ENCODE data around the gene ITLN1. TPM values are rescaled to one million over a fixed set of nuclear protein-coding genes. Genes with fewer than 3 reads are reported as not detected.

The ITLN1 gene
- total RNA-seq, 1 donor from 2014 or later = not detected

- no peak overlapping the region for H3K4me3 Mint-ChIP-seq (ENCODE audit: unreplicated experiment)
- no peak for TF ChIP-seq CTCF (IDR thresholded peaks at IDR 0.05)
- no peak overlapping the region for H3K27ac Mint-ChIP-seq (ENCODE audit: unreplicated experiment)
- DNase-seq (ENCODE audit: extremely low spot score, unreplicated experiment) = no peak
- H3K4me1 Mint-ChIP-seq (ENCODE audit: unreplicated experiment) = no peaks in the 10 kb centered on the region
- H3K9me3 Mint-ChIP-seq (ENCODE audit: unreplicated experiment) = no peaks in the 10 kb centered on the region
- H3K27me3 Mint-ChIP-seq (ENCODE audit: unreplicated experiment) = peaks cover 2% of the 10 kb centered on the region
- no peaks in the 10 kb centered on the region for H3K36me3 Mint-ChIP-seq (ENCODE audit: unreplicated experiment)
Observed at GRCh38 chr1:160836981-160837557, 47.9 kb downstream of the ITLN1 start.

- Mint-ChIP-seq H3K9me3 (ENCODE audit: unreplicated experiment) (no peaks in the 10 kb centered on the region), H3K27me3 (ENCODE audit: unreplicated experiment) (peaks cover 2% of the 10 kb centered on the region), H3K4me3 (ENCODE audit: unreplicated experiment) (no peak overlapping the region), H3K36me3 (ENCODE audit: unreplicated experiment) (no peaks in the 10 kb centered on the region), H3K27ac (ENCODE audit: unreplicated experiment) (no peak overlapping the region), H3K4me1 (ENCODE audit: unreplicated experiment) (no peaks in the 10 kb centered on the region)
- TF ChIP-seq CTCF (IDR thresholded peaks at IDR 0.05) = no peak
- no peak for DNase-seq (ENCODE audit: extremely low spot score, unreplicated experiment)
Observed at GRCh38 chr1:160836561-160836960, 48.4 kb downstream of the ITLN1 start.

GRCh38 chr1:160835751-160836150 lies 49.2 kb downstream of the ITLN1 start:
- TF ChIP-seq CTCF (IDR thresholded peaks at IDR 0.05) = no peak
- no peaks in the 10 kb centered on the region for H3K9me3 Mint-ChIP-seq (ENCODE audit: unreplicated experiment)
- H3K27me3 Mint-ChIP-seq (ENCODE audit: unreplicated experiment) = peaks cover 2% of the 10 kb centered on the region
- no peaks in the 10 kb centered on the region for H3K36me3 Mint-ChIP-seq (ENCODE audit: unreplicated experiment)
- no peak overlapping the region for H3K4me3 Mint-ChIP-seq (ENCODE audit: unreplicated experiment)
- H3K4me1 Mint-ChIP-seq (ENCODE audit: unreplicated experiment) = no peaks in the 10 kb centered on the region
- DNase-seq (ENCODE audit: extremely low spot score, unreplicated experiment) = no peak
- H3K27ac Mint-ChIP-seq (ENCODE audit: unreplicated experiment) = no peak overlapping the region

GRCh38 chr1:160834945-160835565 lies 49.9 kb downstream of the ITLN1 start:
- peaks cover 2% of the 10 kb centered on the region for H3K27me3 Mint-ChIP-seq (ENCODE audit: unreplicated experiment)
- H3K9me3 Mint-ChIP-seq (ENCODE audit: unreplicated experiment) = no peaks in the 10 kb centered on the region
- H3K36me3 Mint-ChIP-seq (ENCODE audit: unreplicated experiment) = no peaks in the 10 kb centered on the region
- no peak overlapping the region for H3K27ac Mint-ChIP-seq (ENCODE audit: unreplicated experiment)
- no peak for DNase-seq (ENCODE audit: extremely low spot score, unreplicated experiment)
- no peak overlapping the region for H3K4me3 Mint-ChIP-seq (ENCODE audit: unreplicated experiment)
- H3K4me1 Mint-ChIP-seq (ENCODE audit: unreplicated experiment) = no peaks in the 10 kb centered on the region
- TF ChIP-seq CTCF (IDR thresholded peaks at IDR 0.05) = peak; percentile 46

- Mint-ChIP-seq H3K4me3 (ENCODE audit: unreplicated experiment) (no peak overlapping the region), H3K9me3 (ENCODE audit: unreplicated experiment) (no peaks in the 10 kb centered on the region)
Observed at GRCh38 chr1:160830321-160831153, 54.4 kb downstream of the ITLN1 start.

More at GRCh38 chr1:160830321-160831153, 54.4 kb downstream of the ITLN1 start:
- Mint-ChIP-seq H3K27me3 (ENCODE audit: unreplicated experiment) (no peaks in the 10 kb centered on the region), H3K36me3 (ENCODE audit: unreplicated experiment) (no peaks in the 10 kb centered on the region), H3K4me1 (ENCODE audit: unreplicated experiment) (no peaks in the 10 kb centered on the region), H3K27ac (ENCODE audit: unreplicated experiment) (no peak overlapping the region)
- peak; percentile 34 for TF ChIP-seq CTCF (IDR thresholded peaks at IDR 0.05)
- DNase-seq (ENCODE audit: extremely low spot score, unreplicated experiment) = peak; percentile 69
